Ishikawa (cell line): ENCODE measurements around the gene IGLL5.

ENCODE experiments used
- CEBPB ChIP-seq: IDR thresholded peaks from 2 replicates; pipeline ENCODE4 v1.6.1; 2012
- CREB1 ChIP-seq: IDR thresholded peaks from 2 replicates; pipeline ENCODE4 v1.6.1; 2012; ENCODE audit warnings: low read depth
- EGR1 ChIP-seq: IDR thresholded peaks from 2 replicates; pipeline ENCODE4 v1.6.1; 2012
- EP300 ChIP-seq: IDR thresholded peaks from 2 replicates; pipeline ENCODE4 v1.6.1; 2012; ENCODE audit warnings: borderline replicate concordance
- FOXM1 ChIP-seq: IDR thresholded peaks from 2 replicates; pipeline ENCODE4 v1.6.1; 2012; ENCODE audit warnings: low read depth, borderline replicate concordance
- MAX ChIP-seq: IDR thresholded peaks from 2 replicates; pipeline ENCODE4 v1.6.1; 2012
- NFIC ChIP-seq: IDR thresholded peaks from 2 replicates; pipeline ENCODE4 v1.6.1; 2012
- RAD21 ChIP-seq: IDR thresholded peaks from 2 replicates; pipeline ENCODE4 v1.6.1; 2012; ENCODE audit warnings: low read depth
- REST ChIP-seq: IDR thresholded peaks from 2 replicates; pipeline ENCODE4 v1.6.1; 2012; ENCODE audit warnings: low read depth, mild to moderate bottlenecking
- TAF1 ChIP-seq: IDR thresholded peaks from 2 replicates; pipeline ENCODE4 v1.6.1; 2012; ENCODE audit warnings: low read depth, mild to moderate bottlenecking
- TCF12 ChIP-seq: IDR thresholded peaks from 2 replicates; pipeline ENCODE4 v1.6.1; 2012; ENCODE audit warnings: low read depth
- TEAD4 ChIP-seq: IDR thresholded peaks from 2 replicates; pipeline ENCODE4 v1.6.1; 2012
- USF1 ChIP-seq: IDR thresholded peaks from 2 replicates; pipeline ENCODE4 v1.6.1; 2012
- YY1 ChIP-seq: IDR thresholded peaks from 2 replicates; pipeline ENCODE4 v1.6.1; 2012; ENCODE audit warnings: low read depth
- ZBTB7A ChIP-seq: IDR thresholded peaks from 2 replicates; pipeline ENCODE4 v1.6.1; 2012; ENCODE audit warnings: low read depth

IGLL5 gene

GRCh38 chr22:22884888-22885840, 2.5 kb upstream of the IGLL5 start:
- TF ChIP-seq TAF1 (no peak), EGR1 (no peak), ZBTB7A (no peak), CEBPB (no peak), FOXM1 (no peak), RAD21 (no peak), TEAD4 (no peak), EP300 (no peak), YY1 (no peak), REST (no peak), CREB1 (no peak), USF1 (no peak)

- TF ChIP-seq CEBPB = no peak
- TF ChIP-seq ZBTB7A = no peak
- no peak for TF ChIP-seq TCF12
- TF ChIP-seq EP300 = no peak
- no peak for TF ChIP-seq CREB1
- TF ChIP-seq USF1 = no peak
- TF ChIP-seq MAX = no peak
- no peak for TF ChIP-seq TEAD4
- TF ChIP-seq TAF1 = no peak
- TF ChIP-seq REST = no peak
- no peak for TF ChIP-seq RAD21
- TF ChIP-seq YY1 = no peak
- no peak for TF ChIP-seq FOXM1
- no peak for TF ChIP-seq EGR1
- TF ChIP-seq NFIC = no peak
These were observed 1.1 kb upstream of the IGLL5 start for GRCh38 chr22:22886546-22886945.

GRCh38 chr22:22888571-22889353, 1.1 kb downstream of the IGLL5 start:
- no peak for TF ChIP-seq NFIC
- TF ChIP-seq USF1 = no peak
- TF ChIP-seq YY1 = no peak
- no peak for TF ChIP-seq TCF12
- no peak for TF ChIP-seq CREB1
- TF ChIP-seq RAD21 = no peak
- no peak for TF ChIP-seq CEBPB
- TF ChIP-seq EGR1 = no peak
- TF ChIP-seq REST = no peak
- TF ChIP-seq ZBTB7A = no peak
- no peak for TF ChIP-seq FOXM1
- no peak for TF ChIP-seq MAX
- TF ChIP-seq TEAD4 = no peak
- TF ChIP-seq TAF1 = no peak
- TF ChIP-seq EP300 = no peak
